ENCODE data around the gene AK5.

AK5 gene

GRCh38 chr1:77471691-77472090, 189.9 kb downstream of the AK5 start:
- H3K9me3 ChIP-seq (ENCODE audit: control insufficient read depth, low read length): no peaks in the 10 kb centered on the region
- no peaks in the 10 kb centered on the region for H3K36me3 ChIP-seq (ENCODE audit: control insufficient read depth, insufficient read depth, low read length, severe bottlenecking)
- no peak overlapping the region for H3K9ac ChIP-seq (ENCODE audit: low read length)
- no peak for DNase-seq (ENCODE audit: low read depth)
- no peak overlapping the region for H3K4me3 ChIP-seq (ENCODE audit: low read length)
- no peaks in the 10 kb centered on the region for H3K27me3 ChIP-seq (replicated peaks; ENCODE audit: control insufficient read depth, insufficient read depth, low read length)
- H3K4me1 ChIP-seq (ENCODE audit: control insufficient read depth, insufficient read depth, low read length): peaks cover 9% of the 10 kb centered on the region

GRCh38 chr1:77473690-77474089, 191.9 kb downstream of the AK5 start:
- DNase-seq (ENCODE audit: low read depth): peak; percentile 78
- no peak overlapping the region for H3K4me3 ChIP-seq (ENCODE audit: low read length)
- H3K4me1 ChIP-seq (ENCODE audit: control insufficient read depth, insufficient read depth, low read length): peaks cover 9% of the 10 kb centered on the region
- no peak overlapping the region for H3K9ac ChIP-seq (ENCODE audit: low read length)
- H3K36me3 ChIP-seq (ENCODE audit: control insufficient read depth, insufficient read depth, low read length, severe bottlenecking): no peaks in the 10 kb centered on the region
- H3K27me3 ChIP-seq (replicated peaks; ENCODE audit: control insufficient read depth, insufficient read depth, low read length): no peaks in the 10 kb centered on the region
- no peaks in the 10 kb centered on the region for H3K9me3 ChIP-seq (ENCODE audit: control insufficient read depth, low read length)

- H3K4me3 ChIP-seq (ENCODE audit: low read length): no peak overlapping the region
- H3K9ac ChIP-seq (ENCODE audit: low read length): no peak overlapping the region
- H3K36me3 ChIP-seq (ENCODE audit: control insufficient read depth, insufficient read depth, low read length, severe bottlenecking): no peaks in the 10 kb centered on the region
- H3K4me1 ChIP-seq (ENCODE audit: control insufficient read depth, insufficient read depth, low read length): peaks cover 9% of the 10 kb centered on the region
- no peaks in the 10 kb centered on the region for H3K27me3 ChIP-seq (replicated peaks; ENCODE audit: control insufficient read depth, insufficient read depth, low read length)
- no peak for DNase-seq (ENCODE audit: low read depth)
- no peaks in the 10 kb centered on the region for H3K9me3 ChIP-seq (ENCODE audit: control insufficient read depth, low read length)
Measured at GRCh38 chr1:77475641-77476040, 193.8 kb downstream of the AK5 start.

- H3K27me3 ChIP-seq (replicated peaks; ENCODE audit: control insufficient read depth, insufficient read depth, low read length): no peaks in the 10 kb centered on the region
- no peak overlapping the region for H3K9ac ChIP-seq (ENCODE audit: low read length)
- no peaks in the 10 kb centered on the region for H3K36me3 ChIP-seq (ENCODE audit: control insufficient read depth, insufficient read depth, low read length, severe bottlenecking)
- DNase-seq (ENCODE audit: low read depth): no peak
- H3K4me1 ChIP-seq (ENCODE audit: control insufficient read depth, insufficient read depth, low read length): peaks cover 9% of the 10 kb centered on the region
- H3K9me3 ChIP-seq (ENCODE audit: control insufficient read depth, low read length): no peaks in the 10 kb centered on the region
- no peak overlapping the region for H3K4me3 ChIP-seq (ENCODE audit: low read length)
Measured at GRCh38 chr1:77476475-77476874, 194.7 kb downstream of the AK5 start.

- Histone ChIP-seq H3K36me3 (ENCODE audit: control insufficient read depth, insufficient read depth, low read length, severe bottlenecking) (no peaks in the 10 kb centered on the region), H3K9ac (ENCODE audit: low read length) (no peak overlapping the region), H3K4me3 (ENCODE audit: low read length) (no peak overlapping the region), H3K27me3 (replicated peaks; ENCODE audit: control insufficient read depth, insufficient read depth, low read length) (no peaks in the 10 kb centered on the region), H3K4me1 (ENCODE audit: control insufficient read depth, insufficient read depth, low read length) (no peaks in the 10 kb centered on the region), H3K9me3 (ENCODE audit: control insufficient read depth, low read length) (no peaks in the 10 kb centered on the region)
- no peak for DNase-seq (ENCODE audit: low read depth)
Measured at GRCh38 chr1:77484334-77484733, 202.5 kb downstream of the AK5 start.

GRCh38 chr1:77484926-77485325, 203.1 kb downstream of the AK5 start:
- no peak for DNase-seq (ENCODE audit: low read depth)
- no peak overlapping the region for H3K4me3 ChIP-seq (ENCODE audit: low read length)
- H3K36me3 ChIP-seq (ENCODE audit: control insufficient read depth, insufficient read depth, low read length, severe bottlenecking): no peaks in the 10 kb centered on the region
- H3K27me3 ChIP-seq (replicated peaks; ENCODE audit: control insufficient read depth, insufficient read depth, low read length): no peaks in the 10 kb centered on the region
- no peaks in the 10 kb centered on the region for H3K9me3 ChIP-seq (ENCODE audit: control insufficient read depth, low read length)
- no peaks in the 10 kb centered on the region for H3K4me1 ChIP-seq (ENCODE audit: control insufficient read depth, insufficient read depth, low read length)
- H3K9ac ChIP-seq (ENCODE audit: low read length): no peak overlapping the region

GRCh38 chr1:77487631-77488030, 205.8 kb downstream of the AK5 start:
- no peak for DNase-seq (ENCODE audit: low read depth)
- no peaks in the 10 kb centered on the region for H3K4me1 ChIP-seq (ENCODE audit: control insufficient read depth, insufficient read depth, low read length)
- H3K9ac ChIP-seq (ENCODE audit: low read length): no peak overlapping the region
- no peak overlapping the region for H3K4me3 ChIP-seq (ENCODE audit: low read length)
- no peaks in the 10 kb centered on the region for H3K9me3 ChIP-seq (ENCODE audit: control insufficient read depth, low read length)
- no peaks in the 10 kb centered on the region for H3K27me3 ChIP-seq (replicated peaks; ENCODE audit: control insufficient read depth, insufficient read depth, low read length)
- no peaks in the 10 kb centered on the region for H3K36me3 ChIP-seq (ENCODE audit: control insufficient read depth, insufficient read depth, low read length, severe bottlenecking)

GRCh38 chr1:77489910-77490309, 208.1 kb downstream of the AK5 start:
- no peak overlapping the region for H3K9ac ChIP-seq (ENCODE audit: low read length)
- no peaks in the 10 kb centered on the region for H3K4me1 ChIP-seq (ENCODE audit: control insufficient read depth, insufficient read depth, low read length)
- no peaks in the 10 kb centered on the region for H3K9me3 ChIP-seq (ENCODE audit: control insufficient read depth, low read length)
- no peak overlapping the region for H3K4me3 ChIP-seq (ENCODE audit: low read length)
- no peaks in the 10 kb centered on the region for H3K27me3 ChIP-seq (replicated peaks; ENCODE audit: control insufficient read depth, insufficient read depth, low read length)
- no peaks in the 10 kb centered on the region for H3K36me3 ChIP-seq (ENCODE audit: control insufficient read depth, insufficient read depth, low read length, severe bottlenecking)
- DNase-seq (ENCODE audit: low read depth): peak; percentile 25

GRCh38 chr1:77494026-77494425, 212.2 kb downstream of the AK5 start:
- Histone ChIP-seq H3K4me1 (ENCODE audit: control insufficient read depth, insufficient read depth, low read length) (no peaks in the 10 kb centered on the region), H3K9ac (ENCODE audit: low read length) (no peak overlapping the region), H3K9me3 (ENCODE audit: control insufficient read depth, low read length) (no peaks in the 10 kb centered on the region), H3K36me3 (ENCODE audit: control insufficient read depth, insufficient read depth, low read length, severe bottlenecking) (no peaks in the 10 kb centered on the region), H3K27me3 (replicated peaks; ENCODE audit: control insufficient read depth, insufficient read depth, low read length) (no peaks in the 10 kb centered on the region), H3K4me3 (ENCODE audit: low read length) (no peak overlapping the region)
- DNase-seq (ENCODE audit: low read depth): no peak

GRCh38 chr1:77498918-77499317, 217.1 kb downstream of the AK5 start:
- Histone ChIP-seq H3K9ac (ENCODE audit: low read length) (no peak overlapping the region), H3K36me3 (ENCODE audit: control insufficient read depth, insufficient read depth, low read length, severe bottlenecking) (no peaks in the 10 kb centered on the region), H3K27me3 (replicated peaks; ENCODE audit: control insufficient read depth, insufficient read depth, low read length) (no peaks in the 10 kb centered on the region), H3K4me3 (ENCODE audit: low read length) (no peak overlapping the region), H3K9me3 (ENCODE audit: control insufficient read depth, low read length) (no peaks in the 10 kb centered on the region), H3K4me1 (ENCODE audit: control insufficient read depth, insufficient read depth, low read length) (no peaks in the 10 kb centered on the region)
- DNase-seq (ENCODE audit: low read depth): no peak

GRCh38 chr1:77499466-77499865, 217.6 kb downstream of the AK5 start:
- no peak overlapping the region for H3K9ac ChIP-seq (ENCODE audit: low read length)
- H3K9me3 ChIP-seq (ENCODE audit: control insufficient read depth, low read length): no peaks in the 10 kb centered on the region
- DNase-seq (ENCODE audit: low read depth): no peak
- H3K4me3 ChIP-seq (ENCODE audit: low read length): no peak overlapping the region
- no peaks in the 10 kb centered on the region for H3K36me3 ChIP-seq (ENCODE audit: control insufficient read depth, insufficient read depth, low read length, severe bottlenecking)
- no peaks in the 10 kb centered on the region for H3K4me1 ChIP-seq (ENCODE audit: control insufficient read depth, insufficient read depth, low read length)
- no peaks in the 10 kb centered on the region for H3K27me3 ChIP-seq (replicated peaks; ENCODE audit: control insufficient read depth, insufficient read depth, low read length)

- no peaks in the 10 kb centered on the region for H3K9me3 ChIP-seq (ENCODE audit: control insufficient read depth, low read length)
- DNase-seq (ENCODE audit: low read depth): no peak
- no peaks in the 10 kb centered on the region for H3K27me3 ChIP-seq (replicated peaks; ENCODE audit: control insufficient read depth, insufficient read depth, low read length)
- H3K4me3 ChIP-seq (ENCODE audit: low read length): no peak overlapping the region
- no peaks in the 10 kb centered on the region for H3K36me3 ChIP-seq (ENCODE audit: control insufficient read depth, insufficient read depth, low read length, severe bottlenecking)
- no peaks in the 10 kb centered on the region for H3K4me1 ChIP-seq (ENCODE audit: control insufficient read depth, insufficient read depth, low read length)
- no peak overlapping the region for H3K9ac ChIP-seq (ENCODE audit: low read length)
Measured at GRCh38 chr1:77504986-77505385, 223.2 kb downstream of the AK5 start.

All from adipocyte (in vitro differentiated cells).